SH-SY5Y (cell line): ENCODE results near the gene TMEM182.

Experiments used
- GATA2 ChIP-seq: IDR thresholded peaks from 2 replicates; pipeline ENCODE4 v1.6.1; 2011; ENCODE audit warnings: mild to moderate bottlenecking, low read depth, low read length
- GATA3 ChIP-seq: IDR thresholded peaks from 2 replicates; pipeline ENCODE4 v1.6.1; 2011; ENCODE audit warnings: low read depth, mild to moderate bottlenecking, low read length, moderate library complexity

DNA sequence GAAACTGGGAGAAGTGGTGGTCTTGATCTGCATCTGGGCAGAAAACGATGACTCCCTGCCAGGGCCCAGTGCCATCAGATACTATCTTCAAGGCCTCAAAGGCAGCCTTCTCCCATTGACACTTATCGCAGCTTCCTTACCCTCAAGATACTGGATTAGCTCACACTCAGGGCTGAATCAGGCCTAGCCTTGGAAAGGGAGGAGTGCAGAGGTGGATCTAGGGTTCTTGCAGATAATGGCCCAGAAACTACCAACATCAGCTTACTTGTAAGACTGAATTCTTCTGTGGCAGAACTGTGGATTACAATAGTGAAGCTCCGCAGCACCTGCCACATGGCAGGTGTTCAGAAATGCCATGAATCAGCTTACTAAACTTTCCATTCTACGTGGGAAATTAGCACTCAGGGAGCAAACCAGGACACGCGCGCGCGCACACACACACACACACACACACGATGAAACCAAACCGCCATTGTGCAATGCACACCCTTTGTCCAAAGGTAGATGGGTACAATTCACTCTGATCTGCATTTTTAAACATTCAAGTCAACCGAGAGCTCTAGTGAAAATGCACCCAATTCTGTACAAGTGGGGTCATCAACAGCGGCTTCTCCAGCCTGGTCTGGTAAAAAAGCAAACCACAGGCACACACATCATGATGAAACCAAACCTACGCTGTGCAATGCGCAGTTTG lies 26.3 kb upstream of the TMEM182 start:
- TF ChIP-seq GATA2 (no peak), GATA3 (no peak)
